NCI-H1930 (cell line): ENCODE data around the gene PRR36.
"Not testable (repeated sequence)": the region's sequence is repeated elsewhere in the genome, so short reads cannot be mapped to it uniquely, and the experiment has no call there.

Source experiments
- DNase-seq, 2 experiments: peaks; one replicate each; lab custom pipeline; 2025; lab: John Stamatoyannopoulos, UW

The PRR36 gene

DNA sequence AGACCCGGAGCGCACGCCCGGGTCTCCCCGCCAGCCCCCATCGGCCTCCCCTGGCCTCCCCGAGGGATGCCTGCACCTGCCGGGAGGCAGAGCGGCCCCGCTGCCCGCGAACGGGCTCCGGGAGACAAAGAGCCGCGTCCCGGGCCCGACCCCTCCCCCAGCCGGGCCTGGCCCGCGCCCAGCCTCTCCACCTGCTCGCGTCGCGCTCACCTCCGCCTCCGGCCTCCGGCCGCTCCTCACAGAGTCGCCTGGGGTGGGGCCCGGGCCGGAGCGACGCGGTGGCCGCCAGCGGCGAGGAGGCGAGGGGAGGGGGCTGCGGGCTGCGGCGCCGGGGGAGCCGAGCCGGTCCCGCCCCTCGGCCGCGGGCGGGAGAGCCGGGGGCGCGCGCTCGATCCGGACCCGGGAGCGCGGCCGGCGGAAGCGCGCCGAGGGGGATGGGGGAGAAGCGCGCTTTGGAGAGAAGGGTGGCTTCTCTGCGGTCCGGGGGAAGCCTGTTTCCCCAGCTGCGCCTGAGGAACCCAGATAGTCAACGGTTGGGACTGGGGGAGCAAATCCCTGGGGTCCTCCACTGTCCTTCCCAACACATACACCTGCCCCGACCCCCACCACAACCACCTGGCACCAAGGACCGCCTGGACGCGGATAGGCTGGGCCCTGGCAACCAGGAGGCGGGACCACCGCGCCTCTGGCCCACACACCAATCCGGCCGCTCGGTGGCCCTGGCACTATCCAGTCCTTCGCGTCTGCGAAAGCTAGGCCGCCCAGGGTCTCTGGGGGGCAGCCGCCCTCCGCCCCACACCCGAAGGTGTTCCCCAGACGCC lies at the start of gene PRR36:
Gene PRR36, minus strand, starts transcription at position 315 of the 821 bp plus-strand sequence. CDS start 701 bp downstream, outside the sequence.
- DNase-seq, result peak; percentile 73 to 78

- no peak for DNase-seq
Measured at GRCh38 chr19:7923295-7924191, 49.4 kb upstream of the PRR36 start.

- DNase-seq, result no peak
Measured at GRCh38 chr19:7922836-7923195, 48.6 kb upstream of the PRR36 start.

GRCh38 chr19:7921967-7922835 lies 48.0 kb upstream of the PRR36 start:
- DNase-seq, result no peak

DNA sequence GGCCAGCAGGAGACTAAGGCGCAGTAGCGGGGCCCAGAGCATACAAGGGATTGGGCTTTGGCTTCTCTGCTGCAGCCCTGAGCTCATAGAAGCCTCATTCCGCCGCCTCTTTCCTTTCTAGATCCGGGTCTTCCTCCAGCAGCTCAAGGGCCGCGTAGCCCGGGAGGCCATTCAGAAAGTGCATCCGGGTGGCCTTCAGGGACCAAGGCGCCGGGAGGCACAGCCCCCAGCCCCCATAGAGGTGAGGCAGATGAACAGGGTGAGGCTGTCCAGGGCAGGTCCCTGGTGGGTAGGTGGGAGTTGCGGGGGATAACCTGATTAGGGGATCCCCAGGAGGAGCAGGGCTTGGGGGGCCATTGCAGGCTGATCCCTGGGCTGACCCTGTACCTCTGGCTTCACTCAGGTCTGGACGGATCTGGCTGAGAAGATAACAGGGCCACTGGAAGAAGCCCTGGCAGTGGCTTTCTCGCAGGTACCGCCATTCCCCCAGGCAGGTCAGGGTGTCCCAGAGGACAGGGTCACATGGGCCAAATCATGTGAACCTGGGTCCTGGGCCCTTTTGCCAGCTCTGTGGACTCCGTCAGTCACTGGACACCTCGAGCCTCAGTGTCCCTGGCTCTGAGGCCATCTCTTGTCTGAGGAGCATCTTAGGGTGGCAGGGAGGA lies 47.2 kb upstream of the PRR36 start:
- no peak for DNase-seq

- DNase-seq, result peak; percentile 81 to 87
Measured at GRCh38 chr19:7920519-7921301, 46.5 kb upstream of the PRR36 start.

GRCh38 chr19:7919610-7920518 lies 45.7 kb upstream of the PRR36 start, which contains the start of gene SNAPC2:
TSS of gene SNAPC2 (plus strand) at chr19:7920338. CDS start at chr19:7920367, 29 bp downstream.
- DNase-seq, result peak; percentile 83 to 86

GRCh38 chr19:7918615-7919421 lies 44.6 kb upstream of the PRR36 start:
- DNase-seq, result no peak

GRCh38 chr19:7918062-7918614 lies 43.9 kb upstream of the PRR36 start:
- DNase-seq, result not testable (repeated sequence)

DNA sequence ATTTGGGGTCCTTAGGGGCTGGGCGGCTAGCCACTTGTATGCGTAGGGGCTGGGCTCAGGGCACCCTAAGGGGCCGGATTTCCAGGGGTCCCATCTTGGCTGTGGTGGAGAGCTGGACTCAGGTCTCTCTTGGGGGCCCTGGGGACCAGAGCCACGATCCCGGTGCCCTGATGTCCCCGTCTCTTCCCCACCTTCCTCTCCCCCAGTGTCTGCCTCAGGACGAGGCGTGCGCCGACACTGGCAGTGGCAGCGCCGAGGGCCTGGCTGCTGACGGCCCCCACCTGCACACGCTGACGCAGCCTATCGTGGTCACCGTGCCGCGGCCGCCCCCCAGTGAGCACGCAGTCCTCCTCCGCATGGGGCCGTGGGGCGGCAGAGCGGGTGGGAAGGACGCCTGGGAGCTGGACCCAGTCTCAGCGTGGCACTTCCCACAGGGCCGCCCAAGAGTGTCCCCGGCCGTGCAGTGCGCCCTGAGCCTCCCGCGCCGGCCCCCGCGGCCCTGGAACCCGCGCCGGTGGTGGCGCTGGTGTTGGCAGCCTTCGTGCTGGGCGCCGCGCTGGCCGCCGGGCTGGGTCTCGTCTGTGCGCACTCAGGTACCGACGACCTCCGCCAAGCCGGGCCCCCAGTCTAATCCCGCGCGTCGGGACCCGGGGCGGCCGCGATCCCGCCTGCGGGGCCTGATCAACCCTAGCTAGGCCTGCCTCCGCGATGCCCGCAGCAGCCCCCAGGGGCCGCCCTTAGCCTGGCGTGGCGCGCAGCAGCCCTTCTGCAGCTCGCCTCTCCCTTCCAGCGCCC lies 43.3 kb upstream of the PRR36 start:
- DNase-seq, result peak; percentile 39 to 72

GRCh38 chr19:7916955-7917266 lies 42.7 kb upstream of the PRR36 start:
- no peak for DNase-seq

GRCh38 chr19:7916103-7916954 lies 42.1 kb upstream of the PRR36 start:
- DNase-seq, result no peak

DNA sequence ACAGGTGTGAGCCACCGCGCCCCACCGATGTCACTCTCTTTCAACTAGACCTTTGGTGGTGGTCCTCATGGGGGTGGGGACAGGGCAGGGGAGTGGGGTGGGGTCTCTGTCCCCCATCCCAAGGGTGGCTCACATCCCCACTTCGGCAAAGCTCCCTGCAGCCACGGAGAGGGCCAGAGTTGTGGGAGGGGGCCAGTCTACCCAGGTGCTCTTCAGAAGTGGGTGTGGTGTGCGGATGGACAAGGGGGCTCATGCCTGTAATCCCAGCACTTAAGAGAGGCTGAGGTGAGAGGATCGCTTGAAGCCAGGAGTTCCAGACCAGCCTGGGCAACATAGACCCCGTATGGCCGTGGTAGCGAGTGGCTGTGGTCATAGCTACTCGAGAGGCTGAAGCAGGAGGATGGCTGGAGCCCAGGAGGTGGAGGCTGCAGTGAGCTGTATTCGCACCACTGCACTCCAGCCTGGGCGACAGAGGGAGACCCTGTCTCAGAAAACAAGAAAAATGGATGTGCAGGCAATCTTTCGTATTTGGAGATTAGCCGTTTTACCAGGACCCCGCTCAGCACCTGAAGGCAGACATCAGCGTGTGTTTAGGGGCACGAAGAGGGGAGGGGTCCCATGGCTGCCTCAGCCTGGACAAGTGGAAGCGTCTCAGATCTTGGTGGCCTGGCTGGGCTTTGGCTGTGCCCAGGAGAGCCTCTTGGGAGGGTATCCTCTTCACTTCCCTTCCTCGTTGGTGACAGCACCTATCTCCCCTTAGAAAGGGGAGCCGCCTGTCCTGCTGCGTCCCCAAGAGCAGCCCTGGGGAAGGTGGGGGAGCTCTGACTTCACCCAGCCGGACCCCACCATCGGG lies 41.3 kb upstream of the PRR36 start:
- no peak for DNase-seq

GRCh38 chr19:7914598-7915045 lies 40.4 kb upstream of the PRR36 start, which contains the start of gene TGFBR3L:
TSS of gene TGFBR3L (plus strand) at chr19:7914830.
- no peak for DNase-seq

DNA sequence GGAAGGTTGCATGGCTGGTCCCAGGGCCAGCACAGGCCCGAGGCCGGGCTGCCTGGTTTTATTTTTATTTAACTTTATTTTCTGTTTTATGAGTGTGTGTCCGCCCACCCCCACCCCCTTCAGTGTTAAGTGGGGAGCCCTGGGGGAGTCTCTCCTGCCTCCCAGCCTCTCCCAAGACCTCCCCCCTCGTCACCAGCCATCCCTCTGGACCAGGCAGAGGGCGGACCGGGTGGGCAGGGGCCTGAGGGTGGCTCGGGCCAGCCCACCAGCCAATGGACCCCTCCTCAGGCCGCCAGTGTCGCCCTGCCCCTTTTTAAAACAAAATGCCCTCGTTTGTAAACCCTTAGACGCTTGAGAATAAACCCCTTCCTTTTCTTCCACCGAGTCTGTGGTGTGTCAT lies 39.9 kb upstream of the PRR36 start:
- DNase-seq, result no peak
